HG02642 (cell line): ENCODE measurements around the gene MAPK14.

ENCODE experiments used
- ATAC-seq: cut with Tn5 transposase; IDR thresholded peaks from one replicate; pipeline ENCODE4 v1.9.1; 2021; ENCODE audit warnings: mild to moderate bottlenecking; ENCODE audit not compliant: unreplicated experiment, poor library complexity

MAPK14 gene

DNA sequence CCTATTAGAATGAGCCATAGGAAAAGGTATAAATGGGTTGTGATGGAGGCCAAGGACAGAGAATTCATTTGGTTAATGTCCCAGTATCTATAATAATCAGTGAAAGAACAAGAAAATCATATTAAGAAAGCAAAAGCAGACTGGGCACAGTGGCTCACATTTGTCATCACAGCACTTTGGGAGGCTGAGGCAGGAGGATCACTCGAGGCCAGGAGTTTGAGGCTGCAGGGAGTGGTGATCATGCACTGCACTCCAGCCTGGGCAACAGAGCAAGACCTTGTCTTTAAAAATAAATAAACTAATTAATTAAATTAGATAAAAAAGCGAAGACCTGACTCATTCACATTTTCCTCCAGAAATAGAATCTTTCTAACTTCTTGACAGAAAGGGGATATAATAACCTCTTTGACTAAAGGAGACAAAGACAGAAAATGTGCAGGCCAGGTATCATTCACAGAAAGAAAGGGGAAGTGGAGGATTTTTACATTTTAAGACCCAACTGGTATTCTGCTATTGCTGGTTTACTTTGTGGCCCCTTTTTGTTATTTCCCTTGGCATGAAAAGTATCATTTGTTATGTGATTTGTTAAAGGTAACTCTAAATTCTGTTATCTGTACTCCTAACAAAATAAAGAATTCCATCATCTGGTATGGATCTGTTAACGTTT lies 70.8 kb downstream of the MAPK14 start:
- ATAC-seq = no peak

DNA sequence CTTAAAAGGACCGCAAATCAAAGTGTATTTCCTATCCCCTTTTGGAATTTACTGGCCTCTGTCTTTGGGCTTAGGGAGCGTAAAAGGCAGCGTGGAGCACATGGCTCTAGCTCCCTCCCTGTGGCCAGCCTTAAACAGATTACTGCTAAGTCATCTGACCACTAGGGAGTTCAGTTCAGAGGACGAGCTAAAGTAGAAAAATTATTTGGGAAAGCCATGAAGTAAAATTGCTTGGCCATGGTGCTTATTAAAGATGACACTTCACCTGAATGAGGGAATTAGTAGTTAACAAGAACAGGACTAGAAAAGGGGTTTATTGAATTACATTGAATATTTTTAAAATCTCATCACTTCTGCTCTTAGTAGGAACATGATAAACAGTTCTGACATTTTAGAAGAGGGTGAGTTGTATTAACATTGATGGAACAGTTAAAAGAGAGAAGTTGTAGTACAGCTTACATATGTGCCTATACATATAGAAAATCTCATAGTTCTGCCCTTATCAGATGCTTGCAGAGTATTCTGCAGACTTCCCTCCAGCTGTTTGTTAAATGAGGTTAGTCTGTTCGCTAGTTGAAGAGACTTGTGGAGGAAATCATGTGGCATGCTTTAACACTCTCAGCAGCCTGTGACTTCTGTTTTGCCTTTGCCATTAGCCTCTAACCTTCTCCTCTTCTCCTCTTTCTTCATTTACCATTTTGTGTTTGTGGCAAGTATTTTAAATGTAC lies 71.5 kb downstream of the MAPK14 start:
- no peak for ATAC-seq

DNA sequence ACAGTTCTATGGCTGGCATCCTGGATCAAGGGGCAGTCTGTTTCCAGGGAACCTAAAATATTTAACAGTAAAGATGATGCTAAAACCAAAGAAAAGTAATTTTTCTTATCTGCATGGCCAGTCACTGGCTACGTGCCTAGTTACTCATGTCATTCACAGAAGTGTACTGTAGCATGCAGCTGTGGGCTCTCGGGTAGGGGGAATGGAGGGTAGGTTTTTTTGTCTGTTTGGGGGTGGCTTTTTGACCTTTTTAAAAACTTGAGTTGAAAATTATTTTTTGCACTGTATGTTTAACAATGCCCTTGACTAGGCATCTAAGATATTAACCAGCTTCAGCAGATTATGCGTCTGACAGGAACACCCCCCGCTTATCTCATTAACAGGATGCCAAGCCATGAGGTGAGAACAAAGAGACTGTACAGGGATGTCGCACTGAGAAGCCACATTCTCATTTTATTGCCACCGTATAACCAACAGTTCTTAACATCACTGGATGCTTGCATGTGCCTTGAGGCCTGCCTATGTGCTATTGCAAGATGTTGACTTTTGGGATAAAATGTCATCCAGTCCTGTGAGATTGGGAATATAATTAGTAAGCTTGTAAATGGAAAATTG lies 72.4 kb downstream of the MAPK14 start:
- ATAC-seq = no peak

DNA sequence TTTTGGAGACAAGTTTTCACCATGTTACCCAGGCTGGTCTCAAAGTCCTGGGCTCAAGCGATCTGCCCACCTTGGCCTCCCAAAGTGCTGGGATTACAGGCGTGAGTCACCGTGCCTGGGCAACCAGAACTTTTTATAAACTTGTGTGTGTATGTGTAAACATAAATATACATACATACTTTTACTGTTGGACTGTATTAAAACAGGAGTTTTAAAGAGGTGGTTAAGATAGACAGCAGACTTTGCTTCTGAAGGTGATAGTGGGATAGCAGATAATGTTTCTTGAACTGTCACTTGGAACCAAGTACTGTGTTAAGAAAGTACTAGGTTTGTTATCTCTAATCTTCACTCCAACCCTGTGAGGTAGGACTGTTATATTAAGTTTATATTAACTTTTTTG lies 74.1 kb downstream of the MAPK14 start:
- no peak for ATAC-seq

DNA sequence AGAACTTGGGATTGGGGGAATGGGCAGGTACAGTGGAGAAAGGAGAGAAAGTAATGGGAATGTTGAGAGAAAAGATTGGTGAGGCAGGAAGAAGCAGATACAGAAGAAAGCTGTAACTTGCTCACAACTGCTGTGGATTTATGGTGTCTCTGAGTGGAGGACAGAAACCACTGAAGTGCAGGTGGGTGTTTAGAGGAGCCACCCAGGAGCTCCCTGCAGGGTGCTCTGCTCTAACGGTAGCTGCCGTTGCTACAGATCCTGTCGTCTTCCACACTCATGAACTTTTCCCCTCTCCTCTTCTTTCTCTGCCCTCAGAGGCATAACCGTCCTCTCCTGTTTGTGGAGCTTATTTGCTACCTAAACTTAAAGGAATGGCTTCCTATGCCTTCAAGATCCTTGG lies 75.2 kb downstream of the MAPK14 start:
- ATAC-seq = no peak

DNA sequence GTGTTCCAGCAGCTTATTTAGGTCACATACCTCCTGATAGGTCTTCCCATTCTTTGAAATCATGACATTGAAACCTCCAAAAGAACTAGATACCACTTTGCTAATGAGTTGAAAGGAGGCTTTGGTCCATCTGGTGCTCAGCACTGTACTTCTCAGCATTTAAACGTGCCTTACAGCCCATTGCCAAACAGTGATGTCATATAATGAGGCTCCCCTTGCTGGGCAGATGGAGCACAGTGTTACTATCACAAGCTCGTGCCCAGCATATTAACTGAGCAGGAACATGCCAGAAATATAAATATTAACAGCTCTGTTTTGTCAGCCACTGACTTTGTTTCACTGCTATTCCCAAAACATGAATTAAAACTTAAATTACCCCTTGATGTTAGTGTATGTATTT lies 77.2 kb downstream of the MAPK14 start:
- ATAC-seq = no peak

DNA sequence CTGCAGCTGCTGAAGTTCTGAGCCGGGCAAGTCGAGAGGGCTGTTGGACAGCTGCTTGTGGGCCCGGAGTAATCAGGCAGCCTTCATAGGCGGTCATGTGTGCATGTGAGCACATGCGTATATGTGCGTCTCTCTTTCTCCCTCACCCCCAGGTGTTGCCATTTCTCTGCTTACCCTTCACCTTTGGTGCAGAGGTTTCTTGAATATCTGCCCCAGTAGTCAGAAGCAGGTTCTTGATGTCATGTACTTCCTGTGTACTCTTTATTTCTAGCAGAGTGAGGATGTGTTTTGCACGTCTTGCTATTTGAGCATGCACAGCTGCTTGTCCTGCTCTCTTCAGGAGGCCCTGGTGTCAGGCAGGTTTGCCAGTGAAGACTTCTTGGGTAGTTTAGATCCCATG lies 81.5 kb downstream of the MAPK14 start:
- ATAC-seq = no peak

DNA sequence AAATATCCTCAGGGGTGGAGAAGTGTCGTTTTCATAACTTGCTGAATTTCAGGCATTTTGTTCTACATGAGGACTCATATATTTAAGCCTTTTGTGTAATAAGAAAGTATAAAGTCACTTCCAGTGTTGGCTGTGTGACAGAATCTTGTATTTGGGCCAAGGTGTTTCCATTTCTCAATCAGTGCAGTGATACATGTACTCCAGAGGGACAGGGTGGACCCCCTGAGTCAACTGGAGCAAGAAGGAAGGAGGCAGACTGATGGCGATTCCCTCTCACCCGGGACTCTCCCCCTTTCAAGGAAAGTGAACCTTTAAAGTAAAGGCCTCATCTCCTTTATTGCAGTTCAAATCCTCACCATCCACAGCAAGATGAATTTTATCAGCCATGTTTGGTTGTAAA lies 82.4 kb downstream of the MAPK14 start:
- ATAC-seq = no peak

DNA sequence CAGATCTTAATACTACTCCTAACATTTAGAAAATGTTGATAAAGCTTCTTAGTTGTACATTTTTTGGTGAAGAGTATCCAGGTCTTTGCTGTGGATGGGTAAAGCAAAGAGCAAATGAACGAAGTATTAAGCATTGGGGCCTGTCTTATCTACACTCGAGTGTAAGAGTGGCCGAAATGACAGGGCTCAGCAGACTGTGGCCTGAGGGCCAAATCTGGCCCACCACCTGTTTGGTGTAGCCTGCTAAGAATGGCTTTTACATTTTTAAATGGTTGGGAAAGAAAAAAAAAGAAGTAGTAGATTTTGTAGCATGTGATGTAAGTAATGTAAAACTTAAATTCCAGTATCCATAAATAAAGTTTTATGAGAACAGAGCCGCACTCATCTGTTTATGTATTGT lies 83.3 kb downstream of the MAPK14 start:
- ATAC-seq = no peak

DNA sequence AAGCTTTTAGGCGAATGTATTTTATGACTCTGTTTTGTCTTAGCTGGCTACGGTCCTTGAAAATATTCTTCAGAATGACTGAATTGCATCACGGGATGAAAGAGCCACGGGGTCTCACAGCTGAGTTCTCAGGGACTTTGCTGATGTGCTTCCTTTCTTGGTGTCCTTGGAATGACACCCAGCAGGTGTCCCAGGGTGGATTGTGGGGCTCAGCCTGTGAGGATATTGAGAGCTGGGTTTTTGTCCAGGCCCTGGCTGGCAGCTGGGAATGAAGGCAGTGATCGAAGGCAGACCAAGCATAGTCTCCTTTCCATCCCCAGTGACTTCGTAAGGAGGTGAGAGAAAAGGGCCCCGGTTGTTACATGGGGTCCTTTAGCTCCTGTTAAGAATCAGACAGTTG lies 83.9 kb downstream of the MAPK14 start:
- ATAC-seq = no peak

DNA sequence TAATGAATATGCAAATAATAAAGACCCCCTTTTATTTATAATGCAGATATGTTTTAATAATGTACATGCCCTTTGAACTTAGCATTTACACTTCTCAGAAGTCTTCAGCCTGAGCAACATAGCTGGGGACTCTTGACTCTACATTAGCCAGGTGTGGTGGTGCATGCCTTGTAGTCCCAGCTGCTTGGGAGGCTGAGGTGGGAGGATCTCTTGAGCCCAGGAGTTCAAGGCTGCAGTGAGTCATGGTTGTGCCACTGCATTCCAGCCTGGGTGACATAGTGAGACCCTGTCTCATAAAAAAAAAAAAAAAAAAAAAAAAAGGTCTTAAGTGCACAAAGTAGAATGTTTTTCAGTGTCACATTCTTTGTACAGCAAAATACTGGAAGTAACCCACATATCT lies 85.4 kb downstream of the MAPK14 start:
- ATAC-seq = no peak

DNA sequence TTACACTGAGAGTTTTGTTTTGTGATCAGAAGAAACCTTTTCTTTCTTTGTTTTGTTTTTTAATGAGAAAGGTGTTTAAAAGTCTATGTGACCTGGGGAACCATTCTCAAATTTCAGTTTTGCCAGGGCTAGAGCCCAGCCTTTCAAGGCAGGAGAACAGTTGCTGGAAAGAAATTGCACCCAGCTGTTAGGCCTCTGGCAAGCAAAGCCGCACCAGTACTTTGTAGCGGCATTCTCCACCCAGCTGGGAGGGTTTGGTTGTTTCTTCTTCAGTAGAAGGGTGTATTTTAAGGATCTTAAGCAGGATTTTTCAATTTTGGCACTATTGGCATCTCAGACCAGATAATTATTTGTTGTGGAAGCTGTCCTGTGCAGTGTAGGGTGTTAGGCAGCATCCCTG lies 86.1 kb downstream of the MAPK14 start:
- no peak for ATAC-seq

DNA sequence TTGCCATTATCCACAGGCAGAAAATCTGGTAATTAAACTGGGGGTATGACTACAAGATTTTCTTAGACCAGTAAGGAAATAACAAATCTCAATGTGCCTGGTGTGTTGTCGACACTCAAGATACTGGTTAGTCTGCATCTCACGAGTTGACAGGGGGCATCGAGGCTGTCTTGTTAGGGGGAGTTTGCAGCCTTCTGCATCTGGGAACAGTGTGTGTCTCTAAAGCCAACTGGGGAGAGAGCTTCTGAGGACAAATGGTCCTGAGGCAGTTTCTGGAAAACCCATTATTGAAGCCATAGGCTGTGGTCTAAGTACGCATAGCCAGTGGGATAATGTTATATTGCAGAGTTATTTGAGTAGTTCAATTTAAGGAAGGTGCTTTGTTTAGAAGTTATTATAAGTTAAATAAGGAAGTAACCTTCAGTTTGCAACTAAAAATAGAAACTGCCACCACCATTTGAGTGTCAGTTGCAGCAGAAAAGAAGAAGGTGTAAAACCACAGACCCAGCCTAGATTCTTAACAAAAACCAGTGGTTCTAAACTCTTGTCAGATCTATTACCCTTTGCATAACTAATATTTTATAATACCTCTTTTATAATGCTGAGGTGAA lies 87.3 kb downstream of the MAPK14 start:
- ATAC-seq = no peak

DNA sequence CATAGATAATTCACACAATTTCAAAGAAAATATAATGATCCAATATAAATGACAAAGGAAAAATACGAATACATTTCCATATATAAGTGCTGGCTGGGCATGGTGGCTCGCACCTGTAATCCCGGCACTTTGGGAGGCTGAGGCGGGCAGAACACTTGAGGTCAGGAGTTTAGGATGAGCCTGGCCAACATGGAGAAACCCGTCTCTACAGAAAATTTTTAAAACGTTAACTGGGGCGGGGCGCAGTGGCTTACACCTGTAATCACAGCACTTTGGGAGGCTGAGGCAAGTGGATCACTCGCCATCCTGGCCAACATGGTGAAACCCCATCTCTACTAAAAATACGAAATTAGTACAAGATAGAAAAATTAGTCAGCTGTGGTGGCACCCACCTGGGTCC lies 87.8 kb downstream of the MAPK14 start:
- no peak for ATAC-seq

DNA sequence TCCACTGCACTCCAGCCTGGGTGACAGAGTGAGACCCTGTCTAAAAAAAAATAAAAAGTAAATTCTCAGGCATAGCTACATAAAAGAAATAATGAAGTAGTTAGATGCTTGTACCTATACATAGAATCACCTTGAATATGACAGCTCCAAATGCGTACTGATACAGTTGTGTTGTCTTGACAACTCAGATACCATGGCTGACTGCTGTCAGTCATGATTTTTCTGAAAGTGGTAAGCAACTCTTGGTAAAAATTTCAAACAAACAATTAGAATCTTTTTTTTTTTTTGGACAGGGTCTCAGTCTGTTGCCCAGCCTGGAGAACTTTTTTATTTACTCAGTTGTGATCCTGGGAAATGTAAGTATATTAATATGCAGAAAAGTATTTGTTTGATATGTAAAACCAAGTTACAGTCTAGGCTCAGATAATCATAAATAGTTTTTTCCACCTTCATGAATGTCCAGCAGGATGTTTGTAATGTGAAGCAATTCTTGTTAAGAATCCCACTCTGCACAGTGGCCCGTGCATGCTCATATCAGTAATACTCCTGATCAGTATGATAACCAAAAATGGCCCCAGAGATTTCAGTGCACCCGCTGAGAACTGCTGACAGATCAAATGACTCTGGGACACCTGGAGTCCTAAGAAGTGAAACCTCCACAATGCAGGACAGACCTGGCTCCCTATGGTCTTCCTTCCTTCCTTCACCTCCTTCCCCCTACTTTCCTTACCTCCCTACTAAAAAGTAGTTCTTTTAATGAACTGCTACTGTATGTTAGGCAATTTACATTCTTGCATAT lies 88.7 kb downstream of the MAPK14 start:
- ATAC-seq = no peak

DNA sequence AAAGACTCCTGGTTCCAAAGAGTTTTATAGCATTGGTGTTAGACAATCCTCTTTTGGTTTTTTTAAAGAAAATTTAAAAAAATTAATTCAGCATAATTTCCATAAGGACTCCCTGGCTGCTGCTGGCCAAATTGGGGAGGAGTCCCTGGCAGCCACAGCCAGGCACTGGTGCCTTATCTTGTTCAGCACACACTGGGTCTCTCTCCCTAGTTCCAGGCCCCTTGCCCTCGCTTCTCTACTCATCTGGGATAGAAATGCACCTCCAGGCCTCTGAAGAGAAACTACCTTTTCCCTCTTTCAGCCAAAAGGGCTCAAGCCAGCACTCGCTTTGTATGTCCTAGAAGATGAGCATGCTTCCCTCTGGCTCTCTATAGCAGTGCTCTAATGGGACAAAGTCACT lies 89.3 kb downstream of the MAPK14 start:
- ATAC-seq = no peak

DNA sequence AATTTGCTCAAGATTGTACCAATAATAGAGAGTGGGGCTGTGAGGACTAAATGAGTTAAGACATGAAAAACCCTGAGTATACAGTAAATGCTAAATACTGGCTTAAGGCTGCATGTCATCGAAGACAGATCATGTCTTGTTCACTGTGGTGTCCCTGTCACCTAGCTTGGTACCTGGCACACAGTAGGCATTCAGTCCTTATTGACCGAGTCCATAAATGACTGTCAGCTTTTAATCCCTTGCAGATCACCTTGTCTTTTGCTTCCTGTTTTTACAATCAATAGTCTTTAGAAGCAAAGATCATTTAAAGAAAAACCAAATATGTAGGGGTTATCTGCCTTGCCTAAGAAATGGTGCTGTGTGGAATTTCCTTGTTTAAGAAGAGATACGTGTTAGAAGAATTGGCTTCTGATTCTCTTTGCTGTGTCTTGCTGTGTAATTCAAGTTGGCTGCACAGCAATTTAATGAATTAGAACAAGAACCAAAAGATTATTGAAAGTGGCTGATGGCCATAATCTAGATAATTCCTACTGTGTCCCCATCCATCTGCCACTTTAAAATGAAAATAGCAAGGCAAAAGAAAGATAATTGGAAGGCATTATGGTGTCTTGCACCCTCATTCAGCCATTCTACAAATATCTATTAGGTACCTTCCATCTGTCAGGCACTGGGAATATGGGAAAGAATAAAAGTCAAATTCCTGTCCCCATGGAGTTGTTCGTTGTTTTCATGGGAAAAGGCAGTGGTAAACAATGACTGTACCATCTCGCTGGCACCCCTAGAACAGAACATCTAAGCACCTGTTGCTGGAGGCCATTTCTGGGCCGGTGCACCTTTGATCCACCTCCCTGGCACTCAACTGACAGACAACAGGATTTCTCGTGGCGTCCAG lies 90.3 kb downstream of the MAPK14 start:
- ATAC-seq = no peak

DNA sequence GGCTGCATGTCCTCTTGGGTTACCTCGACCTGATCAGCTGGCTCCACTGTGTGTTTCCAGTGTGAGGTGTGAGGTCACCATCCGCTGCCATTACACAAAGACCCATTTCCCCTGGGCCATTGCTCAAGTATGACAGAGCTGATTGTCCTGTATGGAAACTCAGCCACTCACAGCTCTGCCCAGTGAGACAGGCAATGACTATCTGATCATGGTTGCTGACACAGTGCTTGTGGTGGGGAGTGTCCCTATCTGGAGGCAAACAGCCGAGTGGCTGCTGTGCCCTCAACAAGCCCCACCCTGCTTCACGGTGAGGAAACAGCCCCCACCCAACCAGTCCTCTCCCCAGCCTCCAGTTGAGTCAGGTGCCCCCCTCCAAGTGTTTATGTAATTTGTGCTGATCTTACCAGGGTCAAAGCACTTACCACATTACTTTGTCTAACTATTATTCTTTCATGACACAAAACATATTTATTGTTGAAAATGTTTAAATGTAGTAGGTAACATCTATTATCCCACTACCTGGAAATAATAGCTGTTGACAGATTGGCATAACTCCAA lies 91.0 kb downstream of the MAPK14 start:
- ATAC-seq = no peak

DNA sequence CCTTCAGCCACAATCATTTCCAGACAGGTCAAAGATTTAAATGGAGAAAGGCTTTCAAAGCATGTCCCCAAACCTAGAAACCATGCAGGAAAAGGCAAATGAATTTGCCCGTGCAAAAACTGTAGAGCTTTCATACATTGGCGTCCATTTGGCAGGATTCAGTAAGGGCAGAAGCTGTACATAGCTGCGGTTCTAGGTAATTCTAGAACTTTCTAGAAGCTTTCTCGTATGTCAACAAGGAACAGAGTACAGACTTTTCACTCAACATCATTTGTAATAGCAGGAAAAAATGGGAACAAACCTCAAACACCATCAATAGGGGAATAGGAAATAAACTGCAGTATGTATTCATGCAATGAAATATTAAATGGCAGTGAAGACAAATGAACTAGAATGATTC lies 91.6 kb downstream of the MAPK14 start:
- ATAC-seq = no peak
